Measurements from ENCODE around the gene RNF114.

The RNF114 gene

GRCh38 chr20:49979030-49979832 is 43.0 kb downstream of the RNF114 start (continued):
- TF ChIP-seq ZBTB26 (tag by site-specific recombination; optimal IDR thresholded peaks at IDR 0.05) (peak; percentile 76), ZNF76 (tag by site-specific recombination; IDR thresholded peaks at IDR 0.05; ENCODE audit: borderline replicate concordance, low read depth) (0 out of 2 replicates have a peak, but pooled peaks have one; percentile 23), ZNF629 (tag by site-specific recombination; IDR thresholded peaks at IDR 0.05) (peak; percentile 44; the same call in 1 of the 2 replicates), ZNF692 (tag by site-specific recombination; IDR thresholded peaks at IDR 0.05) (peak; percentile 89), ZNF391 (tag by site-specific recombination; IDR thresholded peaks at IDR 0.05; ENCODE audit: borderline replicate concordance, low read depth) (0 out of 2 replicates have a peak, but pooled peaks have one; percentile 34), KLF17 (tag by site-specific recombination; IDR thresholded peaks at IDR 0.05) (peak; percentile 93), ZBTB7A (tag by site-specific recombination; IDR thresholded peaks at IDR 0.05; ENCODE audit: low read depth) (peak; percentile 87), ZFHX2 (tag by site-specific recombination; conservative IDR thresholded peaks at IDR 0.05) (peak; percentile 74), ZNF600 (tag by site-specific recombination; IDR thresholded peaks at IDR 0.05) (peak; percentile 58), KLF7 (tag by site-specific recombination; IDR thresholded peaks at IDR 0.05; ENCODE audit: borderline replicate concordance) (peak; percentile 93), BCL11A (tag by site-specific recombination; IDR thresholded peaks at IDR 0.05; ENCODE audit: low read depth) (peak; percentile 50; the same call in 1 of the 2 replicates), KLF8 (tag by site-specific recombination; IDR thresholded peaks at IDR 0.05) (peak; percentile 93), ZNF837 (tag by site-specific recombination; IDR thresholded peaks at IDR 0.05) (no peak), ZNF529 (tag by site-specific recombination; IDR thresholded peaks at IDR 0.05; ENCODE audit: insufficient replicate concordance) (no peak), ZNF561 (tag by site-specific recombination; IDR thresholded peaks at IDR 0.05; ENCODE audit: borderline replicate concordance) (peak; percentile 95), ZNF518A (tag by site-specific recombination; conservative IDR thresholded peaks at IDR 0.05; ENCODE audit: low read depth) (no peak), SALL2 (tag by site-specific recombination; IDR thresholded peaks at IDR 0.05; ENCODE audit: borderline replicate concordance) (no peak), ZNF571 (tag by site-specific recombination; IDR thresholded peaks at IDR 0.05) (no peak), KLF10 (tag by site-specific recombination; IDR thresholded peaks at IDR 0.05) (0 out of 2 replicates have a peak, but pooled peaks have one; percentile 25), EGR2 (tag by site-specific recombination; IDR thresholded peaks at IDR 0.05; ENCODE audit: low read depth) (peak; percentile 84), ZNF175 (tag by site-specific recombination; IDR thresholded peaks at IDR 0.05) (no peak), WT1 (tag by site-specific recombination; IDR thresholded peaks at IDR 0.05) (peak; percentile 71; the same call in 1 of the 2 replicates), ZNF335 (tag by site-specific recombination; conservative IDR thresholded peaks at IDR 0.05) (peak; percentile 97), ZEB2 (tag by site-specific recombination; IDR thresholded peaks at IDR 0.05) (peak; percentile 79)
- TF ChIP-seq, protein P1, sequence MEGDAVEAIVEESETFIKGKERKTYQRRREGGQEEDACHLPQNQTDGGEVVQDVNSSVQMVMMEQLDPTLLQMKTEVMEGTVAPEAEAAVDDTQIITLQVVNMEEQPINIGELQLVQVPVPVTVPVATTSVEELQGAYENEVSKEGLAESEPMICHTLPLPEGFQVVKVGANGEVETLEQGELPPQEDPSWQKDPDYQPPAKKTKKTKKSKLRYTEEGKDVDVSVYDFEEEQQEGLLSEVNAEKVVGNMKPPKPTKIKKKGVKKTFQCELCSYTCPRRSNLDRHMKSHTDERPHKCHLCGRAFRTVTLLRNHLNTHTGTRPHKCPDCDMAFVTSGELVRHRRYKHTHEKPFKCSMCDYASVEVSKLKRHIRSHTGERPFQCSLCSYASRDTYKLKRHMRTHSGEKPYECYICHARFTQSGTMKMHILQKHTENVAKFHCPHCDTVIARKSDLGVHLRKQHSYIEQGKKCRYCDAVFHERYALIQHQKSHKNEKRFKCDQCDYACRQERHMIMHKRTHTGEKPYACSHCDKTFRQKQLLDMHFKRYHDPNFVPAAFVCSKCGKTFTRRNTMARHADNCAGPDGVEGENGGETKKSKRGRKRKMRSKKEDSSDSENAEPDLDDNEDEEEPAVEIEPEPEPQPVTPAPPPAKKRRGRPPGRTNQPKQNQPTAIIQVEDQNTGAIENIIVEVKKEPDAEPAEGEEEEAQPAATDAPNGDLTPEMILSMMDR (tag by site-specific recombination; IDR thresholded peaks at IDR 0.05) = peak; percentile 99
- TF ChIP-seq, protein P2, sequence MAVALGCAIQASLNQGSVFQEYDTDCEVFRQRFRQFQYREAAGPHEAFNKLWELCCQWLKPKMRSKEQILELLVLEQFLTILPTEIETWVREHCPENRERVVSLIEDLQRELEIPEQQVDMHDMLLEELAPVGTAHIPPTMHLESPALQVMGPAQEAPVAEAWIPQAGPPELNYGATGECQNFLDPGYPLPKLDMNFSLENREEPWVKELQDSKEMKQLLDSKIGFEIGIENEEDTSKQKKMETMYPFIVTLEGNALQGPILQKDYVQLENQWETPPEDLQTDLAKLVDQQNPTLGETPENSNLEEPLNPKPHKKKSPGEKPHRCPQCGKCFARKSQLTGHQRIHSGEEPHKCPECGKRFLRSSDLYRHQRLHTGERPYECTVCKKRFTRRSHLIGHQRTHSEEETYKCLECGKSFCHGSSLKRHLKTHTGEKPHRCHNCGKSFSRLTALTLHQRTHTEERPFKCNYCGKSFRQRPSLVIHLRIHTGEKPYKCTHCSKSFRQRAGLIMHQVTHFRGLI (tag by site-specific recombination; IDR thresholded peaks at IDR 0.05) = no peak
